Spleen (tissue), 11 donors: ENCODE data around the gene ZNF148. TPM values are rescaled to one million over a fixed set of nuclear protein-coding genes. Genes with fewer than 3 reads are reported as not detected.

ENCODE experiments used
- DNase-seq: peaks from one replicate; pipeline ENCODE4 v3.0.0-alpha.2; 2020
- H3K27ac ChIP-seq, 8 donors: fragments of 200-600 bp; sonication (generic) in 7 of 8; 1 replicate in 4 of 8; 2 replicates in 4 of 8; pipeline versions ENCODE4 v1.5.0 to v1.8.0; 2016 to 2021; ENCODE audit warnings: inconsistent platforms in 4 of 8, mild to moderate bottlenecking in 4 of 8, moderate library complexity in 1 of 8
- H3K27me3 ChIP-seq, 7 donors: fragments of 200-600 bp; sonication (generic) in 6 of 7; replicated peaks in 1 of 7; 1 replicate in 4 of 7; 2 replicates in 3 of 7; pipeline versions ENCODE4 v1.5.0 to v1.8.0; 2016 to 2021; ENCODE audit warnings: inconsistent platforms in 3 of 7, mild to moderate bottlenecking in 1 of 7
- H3K36me3 ChIP-seq, 6 donors: fragments of 200-600 bp; sonication (generic) in 5 of 6; 1 replicate in 4 of 6; 2 replicates in 2 of 6; pipeline versions ENCODE4 v1.5.0 to v1.8.0; 2016 to 2021; ENCODE audit warnings: inconsistent platforms in 2 of 6
- H3K4me1 ChIP-seq, 6 donors: fragments of 200-600 bp; sonication (generic) in 5 of 6; 1 replicate in 3 of 6; 2 replicates in 3 of 6; pipeline versions ENCODE4 v1.5.0 to v1.8.0; 2016 to 2021; ENCODE audit warnings: inconsistent platforms in 3 of 6
- H3K4me3 ChIP-seq, 8 donors: fragments of 200-600 bp; sonication (generic) in 7 of 8; 1 replicate in 4 of 8; 2 replicates in 4 of 8; pipeline versions ENCODE4 v1.5.0 to v1.8.0; 2016 to 2021; ENCODE audit warnings: inconsistent platforms in 4 of 8, mild to moderate bottlenecking in 4 of 8, moderate library complexity in 2 of 8
- H3K9me3 ChIP-seq, 8 donors: fragments of 200-600 bp; sonication (generic) in 7 of 8; 1 replicate in 4 of 8; 2 replicates in 4 of 8; pipeline versions ENCODE4 v1.5.0 to v1.8.0; 2016 to 2021; ENCODE audit warnings: inconsistent platforms in 4 of 8
- CTCF ChIP-seq, 11 experiments: fragments of 200-600 bp in 7 of 11; fragments of 450-650 bp in 4 of 11; sonication (generic) in 4 of 11; IDR thresholded peaks in 8 of 11; conservative IDR thresholded peaks in 3 of 11; 1 replicate in 7 of 11; 2 replicates in 4 of 11; pipeline versions ENCODE4 v1.4.0 to v1.8.0; 2016 to 2021; ENCODE audit warnings: antibody characterized with exemption in 11 of 11, inconsistent platforms in 4 of 11, mild to moderate bottlenecking in 1 of 11
- POLR2A ChIP-seq, 3 donors: fragments of 450-650 bp; IDR thresholded peaks; one replicate each; pipeline ENCODE4 v1.5.1; 2017; ENCODE audit warnings: antibody characterized with exemption in 3 of 3, mild to moderate bottlenecking in 1 of 3
- POLR2AphosphoS5 ChIP-seq, 3 donors: sonication (generic); formaldehyde crosslinking; IDR thresholded peaks; one replicate each; pipeline ENCODE4 v1.5.1; 2017; ENCODE audit warnings: antibody characterized with exemption in 3 of 3
- WGBS, 5 donors: extraction: QIAGEN DNeasy Blood & Tissue Kit in 3 of 5; methylation state at CpG; one replicate each; pipeline versions ENCODE4 v1.1.5 to v1.1.7; 2013 to 2018; 5-methylcytosine and 5-hydroxymethylcytosine counted together
- intact Hi-C: fragments of 100-400 bp; cut with DNase I; formaldehyde crosslinking; loops from one replicate; pipeline ENCODE4 v1.15.0; 2023; ENCODE audit warnings: low total_unique reads
- polyA plus RNA-seq, 3 donors: library from polyadenylated mRNA; stranded (reverse); fragments of 200-250 nt; gene quantifications; one replicate each; pipeline ENCODE4 v1.2.1, GENCODE V29; 2013
- total RNA-seq, 7 donors: library from RNA; depleted of rRNA in 3 of 7; stranded (reverse); fragments of >200 nt in 3 of 7; fragmentation: NEBNext Ultra II Directional in 4 of 7; extraction: Animal tissue kit (Norgen Biotek cat#: 25700) in 4 of 7; gene quantifications; one replicate each; pipeline versions ENCODE4 v1.1.0 to v1.2.1, GENCODE V29; 2016 to 2021
- donor health status: healthy with polysubstance abuse.
- donor health status: DM: no; HTN: no; CAD: no; lungs with moderate emphysema.
- donor health status: DM: no; HTN: no; CAD: no.
- donor health status: Bipolar disorder and iron deficiency.
- donor health status: healthy.
- donor health status: DM: no; HTN: no; CAD: no.
- donor health status: DM: yes; HTN: yes; CAD: no.

Gene ZNF148
- total and polyA plus RNA-seq, 10 donors: 4.1 to 66.0 (median 39.0) TPM

- no peak for DNase-seq
- WGBS, 5 donors: 62 to 94% (median 81%) methylated on average over 2 of the region's 2 CpGs
These were observed 37.6 kb downstream of the ZNF148 start for GRCh38 chr3:125337506-125337905.

GRCh38 chr3:125334675-125335560, 40.2 kb downstream of the ZNF148 start:
- no peak overlapping the region for H3K4me3 ChIP-seq
- H3K4me1 ChIP-seq: peaks cover 0 to 67% (median 34%) of the 10 kb centered on the region in 6 donors
- H3K36me3 ChIP-seq: peaks cover 0 to 11% (median 4%) of the 10 kb centered on the region in 6 donors
- peak overlapping the region in 3 of 8 donors; percentile 4 to 14 (median 6) for H3K27ac ChIP-seq
- TF ChIP-seq POLR2AphosphoS5 (IDR thresholded peaks at IDR 0.05): no peak
- intact Hi-C loops: no loop called here
- H3K27me3 ChIP-seq: no peaks in the 10 kb centered on the region
- peaks cover 0 to 15% (median 12%) of the 10 kb centered on the region in 8 donors for H3K9me3 ChIP-seq
- WGBS, 5 donors: 73 to 90% (median 80%) methylated on average over 5 of the region's 5 CpGs
- no peak for DNase-seq

More at GRCh38 chr3:125337506-125337905, 37.6 kb downstream of the ZNF148 start:
- H3K9me3 ChIP-seq: peaks cover 0 to 21% (median 11%) of the 10 kb centered on the region in 8 donors
- H3K27ac ChIP-seq: no peak overlapping the region
- intact Hi-C loops: no loop called here
- peaks cover 0 to 67% (median 34%) of the 10 kb centered on the region in 6 donors for H3K4me1 ChIP-seq
- no peaks in the 10 kb centered on the region for H3K36me3 ChIP-seq
- H3K4me3 ChIP-seq: no peak overlapping the region
- no peaks in the 10 kb centered on the region for H3K27me3 ChIP-seq
- TF ChIP-seq POLR2A (IDR thresholded peaks at IDR 0.05) (no peak), CTCF (IDR thresholded peaks at IDR 0.05 in 8 of 11, conservative IDR thresholded peaks at IDR 0.05 in 3 of 11) (no peak), POLR2AphosphoS5 (IDR thresholded peaks at IDR 0.05) (no peak)

- H3K27me3 ChIP-seq: no peaks in the 10 kb centered on the region
- H3K4me3 ChIP-seq: no peak overlapping the region
- TF ChIP-seq CTCF (IDR thresholded peaks at IDR 0.05 in 8 of 11, conservative IDR thresholded peaks at IDR 0.05 in 3 of 11) (no peak), POLR2AphosphoS5 (IDR thresholded peaks at IDR 0.05) (no peak), POLR2A (IDR thresholded peaks at IDR 0.05) (no peak)
- DNase-seq: no peak
- H3K4me1 ChIP-seq: peaks cover 0 to 54% (median 30%) of the 10 kb centered on the region in 6 donors
- WGBS, 5 donors: 48 to 100% (median 50%) methylated on average over 2 of the region's 2 CpGs
- peaks cover 0 to 15% (median 12%) of the 10 kb centered on the region in 8 donors for H3K9me3 ChIP-seq
- H3K27ac ChIP-seq: no peak overlapping the region
- intact Hi-C loops: no loop called here
- H3K36me3 ChIP-seq: peaks cover 0 to 34% (median 8%) of the 10 kb centered on the region in 6 donors
These were observed 42.6 kb downstream of the ZNF148 start for GRCh38 chr3:125332504-125332903.

DNA sequence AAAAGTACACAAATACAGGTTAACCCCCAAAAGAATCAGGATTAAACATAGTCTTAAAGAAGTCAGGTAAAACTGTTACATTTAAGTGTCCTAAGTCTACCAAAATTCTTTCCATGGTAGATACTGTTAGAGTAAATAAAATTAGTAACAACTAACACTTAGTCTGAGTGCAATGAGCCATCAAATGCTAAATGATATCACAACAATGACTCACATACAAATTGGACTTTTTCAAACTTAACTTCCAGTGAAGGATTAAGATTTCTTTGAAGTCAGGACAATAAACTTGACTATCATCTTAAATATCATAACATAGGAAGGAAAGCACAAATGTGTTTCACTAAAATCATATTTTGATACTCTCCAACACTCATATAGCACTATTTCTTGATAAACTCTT, 43.9 kb downstream of the ZNF148 start:
- Histone ChIP-seq H3K4me1 (peaks cover 0 to 41% (median 24%) of the 10 kb centered on the region in 6 donors), H3K36me3 (peaks cover 0 to 44% (median 9%) of the 10 kb centered on the region in 6 donors), H3K27me3 (no peaks in the 10 kb centered on the region), H3K9me3 (peaks cover 0 to 16% (median 13%) of the 10 kb centered on the region in 8 donors), H3K27ac (no peak overlapping the region), H3K4me3 (no peak overlapping the region)
- TF ChIP-seq CTCF (IDR thresholded peaks at IDR 0.05 in 8 of 11, conservative IDR thresholded peaks at IDR 0.05 in 3 of 11) (no peak), POLR2AphosphoS5 (IDR thresholded peaks at IDR 0.05) (no peak), POLR2A (IDR thresholded peaks at IDR 0.05) (no peak)
- no peak for DNase-seq
- intact Hi-C loops: no loop called here
